ENCODE measurements around the gene FANCE. TPM values are rescaled to one million over a fixed set of nuclear protein-coding genes. Genes with fewer than 3 reads are reported as not detected.

The FANCE gene
- total RNA-seq, 4 donors from 2014 or later: 2.6 to 5.0 (median 3.8) TPM

DNA sequence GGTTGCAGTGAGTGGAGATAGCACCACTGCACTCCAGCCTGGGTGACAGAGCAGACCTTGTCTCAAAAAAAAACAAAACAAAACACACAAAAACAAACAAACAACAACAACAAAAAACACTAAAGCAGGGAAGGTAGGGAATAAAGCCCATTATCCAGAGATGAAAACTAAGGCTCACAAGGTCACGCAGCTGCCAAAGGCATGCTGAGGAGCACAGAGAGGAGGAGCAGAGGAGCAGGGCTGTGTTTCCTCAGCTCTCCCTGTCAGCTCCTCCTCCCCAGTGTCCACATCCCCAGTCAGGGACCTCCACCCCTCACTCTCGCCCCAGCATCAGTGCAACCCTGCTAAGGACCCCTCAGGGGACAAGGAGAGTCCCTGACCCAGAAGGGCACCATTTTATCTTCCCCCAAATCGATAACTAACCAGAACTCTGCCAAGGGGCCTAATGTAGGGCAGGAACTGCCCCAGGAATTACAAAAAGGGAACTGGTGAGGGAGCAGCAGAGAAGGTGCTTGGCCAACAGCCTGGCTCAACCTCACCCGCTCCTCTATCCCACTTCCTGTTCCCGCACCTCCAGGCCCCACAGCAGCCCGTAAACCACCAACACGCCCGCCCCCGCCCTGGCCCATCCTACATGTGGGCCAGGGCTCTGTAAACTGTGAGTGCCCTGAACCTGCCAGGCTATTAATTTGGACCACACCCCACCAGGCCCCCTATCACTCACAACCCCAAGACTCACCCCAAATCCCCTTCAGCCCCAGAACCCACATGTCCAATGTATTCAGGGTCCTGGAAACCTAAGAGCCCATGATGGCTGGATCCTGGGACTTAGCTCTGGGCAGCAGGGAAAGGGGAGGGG is 35.7 kb downstream of the FANCE start:
- peak; percentile 29 for ATAC-seq
- 41 to 63% methylated on average over 2 of the region's 9 CpGs for WGBS, 2 donors (ENCODE audit: low coverage in 1 of 2)
- Histone ChIP-seq H3K27me3 (no peaks in the 10 kb centered on the region), H3K4me1 (peaks cover 5 to 100% (median 65%) of the 10 kb centered on the region in 3 donors), H3K27ac (peak overlapping the region; percentile 90 to 100 (median 98)), H3K9me3 (no peaks in the 10 kb centered on the region), H3K36me3 (peaks cover 0 to 21% of the 10 kb centered on the region in 2 donors), H3K4me3 (no peak overlapping the region)
- peak; percentile 57 for TF ChIP-seq POLR2AphosphoS5 (IDR thresholded peaks at IDR 0.05)
- TF ChIP-seq, protein P1, sequence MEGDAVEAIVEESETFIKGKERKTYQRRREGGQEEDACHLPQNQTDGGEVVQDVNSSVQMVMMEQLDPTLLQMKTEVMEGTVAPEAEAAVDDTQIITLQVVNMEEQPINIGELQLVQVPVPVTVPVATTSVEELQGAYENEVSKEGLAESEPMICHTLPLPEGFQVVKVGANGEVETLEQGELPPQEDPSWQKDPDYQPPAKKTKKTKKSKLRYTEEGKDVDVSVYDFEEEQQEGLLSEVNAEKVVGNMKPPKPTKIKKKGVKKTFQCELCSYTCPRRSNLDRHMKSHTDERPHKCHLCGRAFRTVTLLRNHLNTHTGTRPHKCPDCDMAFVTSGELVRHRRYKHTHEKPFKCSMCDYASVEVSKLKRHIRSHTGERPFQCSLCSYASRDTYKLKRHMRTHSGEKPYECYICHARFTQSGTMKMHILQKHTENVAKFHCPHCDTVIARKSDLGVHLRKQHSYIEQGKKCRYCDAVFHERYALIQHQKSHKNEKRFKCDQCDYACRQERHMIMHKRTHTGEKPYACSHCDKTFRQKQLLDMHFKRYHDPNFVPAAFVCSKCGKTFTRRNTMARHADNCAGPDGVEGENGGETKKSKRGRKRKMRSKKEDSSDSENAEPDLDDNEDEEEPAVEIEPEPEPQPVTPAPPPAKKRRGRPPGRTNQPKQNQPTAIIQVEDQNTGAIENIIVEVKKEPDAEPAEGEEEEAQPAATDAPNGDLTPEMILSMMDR (IDR thresholded peaks at IDR 0.05): no peak
- no peak for TF ChIP-seq EP300 (IDR thresholded peaks at IDR 0.05)
- no peak for TF ChIP-seq POLR2A (IDR thresholded peaks at IDR 0.05)

DNA sequence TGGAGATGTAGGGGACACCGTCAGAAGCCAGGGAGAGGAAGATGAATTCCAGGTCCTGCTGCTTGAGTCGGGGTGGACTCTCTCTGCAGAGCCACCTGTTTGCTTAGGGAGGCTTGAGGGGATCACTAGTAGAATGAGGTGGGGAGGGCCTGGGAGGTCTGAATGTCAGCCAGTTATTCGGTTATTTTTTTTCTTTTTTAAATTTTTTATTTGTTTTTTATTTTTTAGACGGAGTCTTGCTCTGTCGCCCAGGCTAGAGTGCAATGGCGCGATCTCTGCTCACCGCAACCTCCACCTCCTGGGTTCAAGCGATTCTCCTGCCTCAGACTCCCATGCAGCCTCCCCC is 36.4 kb downstream of the FANCE start:
- H3K4me3 ChIP-seq: no peak overlapping the region

DNA sequence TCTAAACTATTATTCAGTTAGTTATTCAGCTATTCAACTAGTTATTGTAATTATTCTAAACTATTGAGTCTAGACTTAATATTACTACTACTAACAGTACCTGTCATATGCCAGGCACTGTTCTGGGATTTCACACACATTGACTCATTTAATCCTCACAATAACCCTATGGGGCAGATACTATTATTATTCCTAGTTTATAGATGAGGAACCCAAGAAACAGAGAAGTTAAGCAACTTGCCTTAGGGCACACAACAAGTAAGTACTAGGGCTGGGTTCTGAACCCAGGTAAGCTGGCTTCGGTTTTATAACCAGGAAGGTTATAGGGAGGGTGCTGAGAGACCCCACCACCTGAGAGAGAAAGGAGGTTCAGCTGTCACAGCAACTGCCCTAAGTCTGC is 36.9 kb downstream of the FANCE start:
- TF ChIP-seq, protein P1 (IDR thresholded peaks at IDR 0.05): no peak
- TF ChIP-seq EP300 (IDR thresholded peaks at IDR 0.05): no peak
- peaks cover 0 to 10% of the 10 kb centered on the region in 2 donors for H3K36me3 ChIP-seq
- WGBS, 2 donors (ENCODE audit: low coverage in 1 of 2): 64 to 100% methylated on average over 1 of the region's 1 CpG
- no peak for ATAC-seq
- peak overlapping the region; percentile 90 to 100 (median 98) for H3K27ac ChIP-seq
- H3K9me3 ChIP-seq: no peaks in the 10 kb centered on the region
- peaks cover 5 to 100% (median 71%) of the 10 kb centered on the region in 3 donors for H3K4me1 ChIP-seq
- H3K4me3 ChIP-seq: no peak overlapping the region
- H3K27me3 ChIP-seq: no peaks in the 10 kb centered on the region

More for the DNA sequence above, 36.4 kb downstream of the FANCE start:
- Histone ChIP-seq H3K36me3 (peaks cover 0 to 15% of the 10 kb centered on the region in 2 donors), H3K4me1 (peaks cover 5 to 100% (median 70%) of the 10 kb centered on the region in 3 donors), H3K27me3 (no peaks in the 10 kb centered on the region), H3K27ac (peak overlapping the region; percentile 90 to 100 (median 98)), H3K9me3 (no peaks in the 10 kb centered on the region)
- ATAC-seq: no peak
- TF ChIP-seq POLR2AphosphoS5 (IDR thresholded peaks at IDR 0.05) (no peak), EP300 (IDR thresholded peaks at IDR 0.05) (no peak), POLR2A (IDR thresholded peaks at IDR 0.05) (no peak)
- TF ChIP-seq, protein P1 (IDR thresholded peaks at IDR 0.05): no peak
- WGBS, 2 donors (ENCODE audit: low coverage in 1 of 2): 47 to 49% methylated on average over 7 to 9 of the region's 9 CpGs

DNA sequence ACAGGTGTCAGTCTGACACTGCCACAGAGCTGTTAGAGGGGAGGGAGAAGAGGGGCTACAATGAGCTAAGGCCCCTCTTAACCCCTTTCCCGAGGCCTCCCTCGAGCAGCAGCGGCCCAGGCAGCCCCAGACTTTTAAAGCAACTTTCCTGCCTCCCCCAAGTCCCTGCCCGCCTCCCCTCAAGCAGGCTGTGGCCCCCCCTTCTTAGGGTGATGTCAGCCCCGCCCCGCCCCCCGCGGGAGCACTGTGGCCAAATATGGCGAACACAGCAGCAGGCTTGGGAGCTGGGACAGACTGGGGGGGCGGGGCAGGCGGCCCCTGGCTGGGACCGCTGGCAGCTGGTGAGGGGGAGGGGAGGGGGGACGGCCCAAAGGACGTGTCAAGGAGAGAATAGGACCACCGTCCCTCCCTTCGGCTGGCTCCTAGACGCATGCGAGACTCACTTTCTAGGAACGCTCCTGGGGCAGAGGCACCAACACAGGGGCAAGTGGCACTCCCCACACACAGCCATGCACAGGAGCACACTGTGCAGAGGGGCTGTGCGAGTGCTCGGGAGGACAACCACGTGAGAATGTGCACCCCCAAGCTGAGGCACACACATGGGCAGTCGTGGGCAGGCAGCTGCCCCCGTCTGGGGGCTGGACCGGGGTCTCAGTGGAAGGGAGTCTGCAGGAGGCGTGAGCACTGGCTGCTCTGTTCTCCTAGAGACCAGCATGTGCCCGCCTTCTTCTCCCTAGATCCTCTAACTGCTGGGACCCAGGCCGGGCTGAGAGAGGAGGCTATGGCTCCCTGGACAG is 38.1 kb downstream of the FANCE start:
- H3K27ac ChIP-seq: peak overlapping the region; percentile 90 to 100 (median 98)
- peak overlapping the region; percentile 3 to 96 for H3K4me3 ChIP-seq
- H3K36me3 ChIP-seq: no peaks in the 10 kb centered on the region
- TF ChIP-seq, protein P1 (IDR thresholded peaks at IDR 0.05): no peak
- TF ChIP-seq POLR2A (IDR thresholded peaks at IDR 0.05) (peak; percentile 14 to 29), POLR2AphosphoS5 (IDR thresholded peaks at IDR 0.05) (peak; percentile 57), EP300 (IDR thresholded peaks at IDR 0.05) (no peak)
- H3K4me1 ChIP-seq: peaks cover 5 to 100% (median 78%) of the 10 kb centered on the region in 3 donors
- H3K9me3 ChIP-seq: no peaks in the 10 kb centered on the region
- 4 to 16% methylated on average over 3 to 11 of the region's 28 CpGs for WGBS, 2 donors (ENCODE audit: low coverage in 1 of 2)
- no peaks in the 10 kb centered on the region for H3K27me3 ChIP-seq
- ATAC-seq: peak; percentile 75

All from gastroesophageal sphincter (tissue), 4 donors.